Esophagus muscularis mucosa (tissue), 4 donors: ENCODE results near the gene PCDHAC2. TPM values are rescaled to one million over a fixed set of nuclear protein-coding genes. Genes with fewer than 3 reads are reported as not detected.

Experiments used
- DNase-seq: peaks from one replicate; pipeline ENCODE4 v3.0.0-alpha.2; 2017; ENCODE audit errors: extremely low spot score
- H3K27ac ChIP-seq, 4 donors: fragments of 200-600 bp; sonication (generic); replicated peaks in 1 of 4; 1 replicate in 3 of 4; 2 replicates in 1 of 4; pipeline ENCODE4 v1.5.1; 2016 to 2019; ENCODE audit warnings: mild to moderate bottlenecking in 1 of 4
- H3K27me3 ChIP-seq, 4 donors: fragments of 200-600 bp; sonication (generic); one replicate each; pipeline versions ENCODE4 v1.5.1 to v1.6.0; 2016 to 2019
- H3K36me3 ChIP-seq, 4 donors: fragments of 200-600 bp; sonication (generic); one replicate each; pipeline ENCODE4 v1.5.1; 2016 to 2019
- H3K4me1 ChIP-seq, 4 donors: fragments of 200-600 bp; sonication (generic); one replicate each; pipeline ENCODE4 v1.5.1; 2016 to 2019
- H3K4me3 ChIP-seq, 4 donors: fragments of 200-600 bp; sonication (generic); 1 replicate in 2 of 4; 2 replicates in 2 of 4; pipeline ENCODE4 v1.5.1; 2016 to 2019; ENCODE audit warnings: mild to moderate bottlenecking in 4 of 4, moderate library complexity in 1 of 4
- H3K9me3 ChIP-seq, 4 donors: fragments of 200-600 bp; sonication (generic); 1 replicate in 3 of 4; 2 replicates in 1 of 4; pipeline ENCODE4 v1.5.1; 2016 to 2019
- CTCF ChIP-seq, 3 experiments: fragments of 200-600 bp in 2 of 3; fragments of 450-650 bp in 1 of 3; sonication (generic) in 2 of 3; IDR thresholded peaks; one replicate each; pipeline ENCODE4 v1.5.1; 2017 to 2019; ENCODE audit warnings: antibody characterized with exemption in 3 of 3, mild to moderate bottlenecking in 2 of 3, moderate library complexity in 1 of 3
- EP300 ChIP-seq: sonication (generic); formaldehyde crosslinking; IDR thresholded peaks from one replicate; pipeline ENCODE4 v1.6.1; 2017; ENCODE audit warnings: antibody characterized with exemption
- POLR2A ChIP-seq: fragments of 450-650 bp; IDR thresholded peaks from one replicate; pipeline ENCODE4 v1.6.1; 2017; ENCODE audit warnings: antibody characterized with exemption, moderate library complexity, mild to moderate bottlenecking, low read depth
- POLR2AphosphoS5 ChIP-seq, 2 donors: sonication (generic); formaldehyde crosslinking; IDR thresholded peaks; one replicate each; pipeline ENCODE4 v1.6.1; 2017; ENCODE audit warnings: antibody characterized with exemption in 2 of 2
- WGBS: methylation state at CpG from one replicate; pipeline ENCODE4 v1.1.5; 2018; 5-methylcytosine and 5-hydroxymethylcytosine counted together
- intact Hi-C: fragments of 100-400 bp; cut with DNase I; formaldehyde crosslinking; loops from one replicate; pipeline ENCODE4 v1.15.1; 2023
- total RNA-seq, 4 donors: library from RNA; depleted of rRNA; stranded (reverse); fragments of >200 nt; gene quantifications; one replicate each; pipeline versions ENCODE4 v1.1.0 to v1.2.1, GENCODE V29; 2016

PCDHAC2 gene
- total RNA-seq, 4 donors from 2014 or later: 8.8 to 26.6 (median 18.0) TPM

GRCh38 chr5:140951636-140952035 lies 14.6 kb upstream of the PCDHAC2 start:
- H3K4me3 ChIP-seq: no peak overlapping the region
- 86% methylated on average over 6 of the region's 6 CpGs for WGBS
- intact Hi-C loops: no loop called here
- DNase-seq: no peak
- H3K27ac ChIP-seq: no peak overlapping the region
- no peaks in the 10 kb centered on the region for H3K9me3 ChIP-seq
- H3K27me3 ChIP-seq: no peaks in the 10 kb centered on the region
- TF ChIP-seq POLR2AphosphoS5 (IDR thresholded peaks at IDR 0.05): no peak
- no peak for TF ChIP-seq POLR2A
- no peak for TF ChIP-seq CTCF (IDR thresholded peaks at IDR 0.05)
- no peak for TF ChIP-seq EP300
- no peaks in the 10 kb centered on the region for H3K4me1 ChIP-seq
- H3K36me3 ChIP-seq: no peaks in the 10 kb centered on the region

GRCh38 chr5:140953234-140953633 lies 13.0 kb upstream of the PCDHAC2 start:
- 55% methylated on average over 2 of the region's 2 CpGs for WGBS
- no peak for DNase-seq
- H3K9me3 ChIP-seq: no peaks in the 10 kb centered on the region
- H3K4me1 ChIP-seq: no peaks in the 10 kb centered on the region
- TF ChIP-seq EP300 (no peak), POLR2A (no peak), POLR2AphosphoS5 (IDR thresholded peaks at IDR 0.05) (no peak), CTCF (IDR thresholded peaks at IDR 0.05) (no peak)
- no peak overlapping the region for H3K27ac ChIP-seq
- H3K4me3 ChIP-seq: no peak overlapping the region
- no peaks in the 10 kb centered on the region for H3K36me3 ChIP-seq
- intact Hi-C loops: no loop called here
- H3K27me3 ChIP-seq: no peaks in the 10 kb centered on the region

GRCh38 chr5:140962190-140962589 lies 4.1 kb upstream of the PCDHAC2 start:
- intact Hi-C loops: loop anchor here (5.0 kb wide), 1 partner anchor 35 kb away; the partner anchor contains the start of gene PCDHAC1
- H3K4me1 ChIP-seq: peaks cover 7 to 58% (median 40%) of the 10 kb centered on the region in 4 donors
- H3K4me3 ChIP-seq: no peak overlapping the region
- no peak overlapping the region for H3K27ac ChIP-seq
- TF ChIP-seq POLR2A: no peak
- no peak for TF ChIP-seq CTCF (IDR thresholded peaks at IDR 0.05)
- no peak for TF ChIP-seq EP300
- TF ChIP-seq POLR2AphosphoS5 (IDR thresholded peaks at IDR 0.05): no peak
- H3K36me3 ChIP-seq: no peaks in the 10 kb centered on the region
- no peaks in the 10 kb centered on the region for H3K9me3 ChIP-seq
- H3K27me3 ChIP-seq: peaks cover 0 to 15% (median 0%) of the 10 kb centered on the region in 4 donors
- no peak for DNase-seq
- WGBS: 88% methylated on average over 1 of the region's 1 CpG

GRCh38 chr5:140964356-140964755 lies 1.9 kb upstream of the PCDHAC2 start:
- H3K27me3 ChIP-seq: peaks cover 0 to 17% (median 0%) of the 10 kb centered on the region in 4 donors

More at GRCh38 chr5:140964356-140964755, 1.9 kb upstream of the PCDHAC2 start:
- Histone ChIP-seq H3K36me3 (no peaks in the 10 kb centered on the region), H3K9me3 (no peaks in the 10 kb centered on the region), H3K4me1 (peaks cover 11 to 77% (median 50%) of the 10 kb centered on the region in 4 donors), H3K4me3 (no peak overlapping the region), H3K27ac (peak overlapping the region in 2 of 4 donors; percentile 25 to 84)
- 72% methylated on average over 3 of the region's 3 CpGs for WGBS
- TF ChIP-seq EP300 (no peak), POLR2A (no peak), POLR2AphosphoS5 (IDR thresholded peaks at IDR 0.05) (no peak), CTCF (IDR thresholded peaks at IDR 0.05) (no peak)
- no peak for DNase-seq
- intact Hi-C loops: loop anchor here (5.0 kb wide), 1 partner anchor 37 kb away; the partner anchor contains the start of gene PCDHAC1
